Erythroblast (primary cell): Measurements from ENCODE around the gene OTX2.

Experiments
- DNase-seq, 2 experiments: peaks; one replicate each; lab custom pipeline; 2025; lab: John Stamatoyannopoulos, UW
- GATA1 ChIP-seq: IDR thresholded peaks from 2 replicates; pipeline ENCODE4 v1.6.1; 2011; ENCODE audit warnings: low read depth, mild to moderate bottlenecking, control low read depth, low read length, moderate library complexity
- POLR2A ChIP-seq: IDR thresholded peaks from 2 replicates; pipeline ENCODE4 v1.6.1; 2011; ENCODE audit warnings: mild to moderate bottlenecking, low read length

OTX2 gene

GRCh38 chr14:56796259-56796658, 14.0 kb downstream of the OTX2 start:
- no peak for TF ChIP-seq POLR2A
- no peak for TF ChIP-seq GATA1
- no peak for DNase-seq

- DNase-seq, result no peak
- no peak for TF ChIP-seq GATA1
- no peak for TF ChIP-seq POLR2A
These were observed 15.0 kb downstream of the OTX2 start for GRCh38 chr14:56795284-56795622.

GRCh38 chr14:56794557-56795283, 15.6 kb downstream of the OTX2 start:
- DNase-seq, result no peak
- no peak for TF ChIP-seq GATA1
- TF ChIP-seq POLR2A, result no peak

DNA sequence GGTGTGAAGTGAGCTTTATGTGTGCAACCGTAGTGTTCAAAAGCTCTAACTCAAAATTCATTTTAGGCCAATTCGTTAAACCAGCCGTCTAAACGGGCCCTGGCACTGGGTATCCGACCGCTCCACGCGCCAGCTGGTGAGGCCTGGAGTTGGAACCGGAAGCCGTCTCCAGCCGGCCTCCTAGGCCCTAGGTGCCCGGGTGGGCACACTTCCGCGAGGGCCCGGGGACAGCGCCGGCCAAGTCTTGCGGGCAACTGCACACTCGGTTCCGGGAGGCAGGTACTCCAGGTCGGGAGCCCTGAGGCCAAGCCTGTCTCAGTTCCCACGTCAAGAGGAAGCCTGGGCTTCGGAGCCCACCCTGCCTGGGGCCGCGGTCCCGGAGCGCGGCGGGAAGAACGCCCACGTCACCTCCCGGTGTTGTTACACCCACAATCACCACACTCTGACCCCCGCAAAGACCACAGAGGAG, 16.2 kb downstream of the OTX2 start:
- DNase-seq, result no peak
- no peak for TF ChIP-seq POLR2A
- no peak for TF ChIP-seq GATA1

DNA sequence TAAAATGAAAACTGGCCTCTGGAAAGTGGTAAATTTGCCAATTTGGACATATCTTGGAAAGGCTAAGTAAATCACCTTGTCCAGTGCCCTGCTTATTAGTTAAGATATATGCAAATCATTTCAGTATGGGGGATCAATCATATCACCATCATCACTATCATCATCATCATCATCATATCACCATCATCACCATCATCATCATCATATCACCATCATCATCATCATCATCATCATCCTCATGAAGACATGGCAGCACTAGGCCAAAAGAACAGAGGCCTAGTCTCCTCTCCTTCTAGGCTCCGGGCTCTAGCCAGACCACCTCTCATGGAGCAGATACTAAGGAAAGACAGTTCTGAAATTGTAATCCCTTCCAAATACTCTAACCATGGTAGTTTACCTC, 20.3 kb downstream of the OTX2 start:
- DNase-seq, result no peak
- no peak for TF ChIP-seq POLR2A
- no peak for TF ChIP-seq GATA1

DNA sequence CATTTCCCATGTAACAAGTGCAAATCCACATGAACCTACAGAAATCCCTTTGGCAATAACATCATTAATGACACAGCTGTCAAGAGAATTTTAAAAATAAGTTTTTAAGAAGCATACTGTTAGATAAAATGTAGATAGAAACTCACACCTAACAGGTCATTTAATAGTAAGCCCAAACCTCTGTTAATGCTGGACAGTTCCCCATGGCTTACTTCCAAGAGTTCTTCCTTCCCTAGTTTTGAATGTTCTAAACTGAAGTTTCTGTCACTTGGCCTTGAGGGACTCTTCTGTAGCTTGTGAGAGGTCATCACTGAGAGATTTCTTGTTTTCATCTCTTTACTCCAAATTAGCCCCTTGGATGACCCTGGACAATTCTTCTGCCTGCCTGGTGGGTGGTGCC, 22.7 kb downstream of the OTX2 start:
- TF ChIP-seq POLR2A (no peak), GATA1 (no peak)
- DNase-seq, result no peak

GRCh38 chr14:56782711-56783110, 27.6 kb downstream of the OTX2 start:
- TF ChIP-seq GATA1, result no peak
- no peak for TF ChIP-seq POLR2A
- DNase-seq, result no peak

- TF ChIP-seq POLR2A, result no peak
- no peak for DNase-seq
These were observed 35.8 kb downstream of the OTX2 start for GRCh38 chr14:56774503-56774902.

DNA sequence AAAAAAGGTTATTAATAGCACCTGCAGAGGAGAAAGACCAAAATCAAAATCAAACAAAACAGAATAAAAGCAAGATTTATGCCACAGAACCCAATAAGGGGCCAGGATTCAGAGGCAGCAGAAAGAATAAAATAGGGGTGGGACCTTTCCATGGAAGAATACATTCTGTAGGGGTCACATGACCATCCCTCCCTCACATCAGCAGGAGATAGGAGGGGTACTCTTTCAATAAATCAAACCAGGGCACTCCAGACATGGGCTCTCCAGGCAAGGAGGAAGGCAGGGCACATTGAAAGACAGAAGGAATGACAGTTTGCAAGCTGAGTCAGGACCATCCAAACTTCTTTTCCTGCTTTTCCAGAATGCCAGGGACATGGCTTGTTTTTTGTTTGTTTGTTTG, 39.8 kb downstream of the OTX2 start:
- DNase-seq, result no peak
- no peak for TF ChIP-seq POLR2A
- TF ChIP-seq GATA1, result no peak

GRCh38 chr14:56760164-56760914, 49.9 kb downstream of the OTX2 start:
- no peak for DNase-seq
- no peak for TF ChIP-seq GATA1
- TF ChIP-seq POLR2A, result no peak

DNA sequence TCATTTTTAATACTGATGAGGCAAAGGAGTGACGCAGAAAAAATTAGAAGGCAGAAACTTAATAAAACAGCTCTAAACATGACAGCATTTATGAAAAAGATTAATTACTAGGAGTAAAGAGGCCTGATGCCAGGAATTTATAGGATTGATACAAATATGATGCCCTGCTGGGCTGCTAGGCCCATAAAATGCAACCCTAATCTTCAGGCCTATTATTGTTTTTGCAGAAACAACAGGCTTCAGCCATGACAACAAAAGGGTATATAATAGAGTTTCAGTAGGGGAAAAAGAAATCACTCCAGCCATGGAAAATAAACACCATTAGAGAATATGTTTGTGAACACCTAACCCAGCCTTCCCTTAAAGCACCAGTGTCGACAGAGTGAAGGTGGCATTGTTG, 50.6 kb downstream of the OTX2 start:
- no peak for TF ChIP-seq GATA1
- no peak for TF ChIP-seq POLR2A
- DNase-seq, result no peak

GRCh38 chr14:56759094-56759493, 51.2 kb downstream of the OTX2 start:
- no peak for TF ChIP-seq POLR2A
- TF ChIP-seq GATA1, result no peak
- no peak for DNase-seq

GRCh38 chr14:56754921-56755320, 55.4 kb downstream of the OTX2 start:
- no peak for TF ChIP-seq GATA1
- TF ChIP-seq POLR2A, result no peak
- DNase-seq, result no peak

DNA sequence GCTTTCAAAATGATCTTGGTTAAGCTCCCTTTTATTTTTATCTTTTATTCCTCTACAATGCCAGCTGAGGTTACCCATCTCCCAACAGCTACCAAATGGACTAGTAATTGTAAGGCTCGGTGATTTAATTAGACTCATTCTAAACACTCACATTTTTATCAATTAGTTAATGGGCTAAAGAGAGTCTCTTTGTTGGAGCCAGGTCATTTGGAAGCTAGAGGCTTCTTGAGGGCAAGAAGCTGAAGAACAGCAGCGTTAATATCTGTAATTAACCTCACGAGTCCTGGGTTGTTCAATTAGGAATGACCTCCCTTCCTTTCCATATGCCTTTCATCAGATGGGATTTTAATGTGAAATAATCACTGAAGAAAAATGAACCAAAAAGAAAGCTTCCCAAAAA, 56.9 kb downstream of the OTX2 start:
- TF ChIP-seq POLR2A (no peak), GATA1 (no peak)

GRCh38 chr14:56752428-56752827, 57.9 kb downstream of the OTX2 start:
- TF ChIP-seq POLR2A (no peak), GATA1 (no peak)
- no peak for DNase-seq

More for the DNA sequence above, 56.9 kb downstream of the OTX2 start:
- no peak for DNase-seq
